Immature natural killer cell (primary cell): Measurements from ENCODE around the gene SERINC5. TPM values are rescaled to one million over a fixed set of nuclear protein-coding genes. Genes with fewer than 3 reads are reported as not detected.
A peak's percentile ranks its signal among the peaks of the same experiment; 100 is the strongest.

ENCODE experiments used
- DNase-seq, 3 donors: peaks; one replicate each; pipeline ENCODE4 v3.0.0; 2022; ENCODE audit warnings: mixed read lengths in 1 of 3
- H3K27ac Mint-ChIP-seq, 6 donors: one replicate each; pipeline ENCODE4 v1.8.0; 2020; ENCODE audit warnings: mixed read lengths in 6 of 6, mild to moderate bottlenecking in 5 of 6, inconsistent platforms in 4 of 6, moderate library complexity in 3 of 6
- H3K27me3 Mint-ChIP-seq, 3 donors: one replicate each; pipeline ENCODE4 v1.8.0; 2020 to 2021; ENCODE audit warnings: low read depth in 3 of 3, mild to moderate bottlenecking in 3 of 3, mixed read lengths in 3 of 3, moderate library complexity in 3 of 3, inconsistent platforms in 1 of 3
- H3K36me3 Mint-ChIP-seq, 3 donors: one replicate each; pipeline ENCODE4 v1.8.0; 2020; ENCODE audit warnings: mixed read lengths in 3 of 3, inconsistent platforms in 2 of 3, mild to moderate bottlenecking in 2 of 3
- H3K4me1 Mint-ChIP-seq, 2 donors: one replicate each; pipeline ENCODE4 v1.8.0; 2020; ENCODE audit warnings: inconsistent platforms in 2 of 2, mild to moderate bottlenecking in 2 of 2, mixed read lengths in 2 of 2, moderate library complexity in 1 of 2
- H3K4me3 Mint-ChIP-seq, 5 donors: one replicate each; pipeline ENCODE4 v1.8.0; 2020; ENCODE audit warnings: mild to moderate bottlenecking in 5 of 5, mixed read lengths in 5 of 5, inconsistent platforms in 3 of 5, moderate library complexity in 3 of 5
- H3K9me3 Mint-ChIP-seq, 6 donors: one replicate each; pipeline ENCODE4 v1.8.0; 2020; ENCODE audit warnings: mild to moderate bottlenecking in 6 of 6, mixed read lengths in 6 of 6, inconsistent platforms in 4 of 6, moderate library complexity in 3 of 6
- polyA plus RNA-seq, 3 donors: library from polyadenylated mRNA; unstranded; fragments of 300-500 nt; fragmentation: Illumina TruSeq; gene quantifications; one replicate each; pipeline ENCODE4 v1.2.3, GENCODE V29; 2021

Gene SERINC5
- polyA plus RNA-seq, 3 donors from 2014 or later, result 0.69 to 2.3 (median 1.1) TPM

GRCh38 chr5:80246995-80247729 is 8.7 kb downstream of the SERINC5 start:
- no peak overlapping the region for H3K4me3 Mint-ChIP-seq
- peaks cover 0 to 3% (median 2%) of the 10 kb centered on the region in 3 donors for H3K27me3 Mint-ChIP-seq
- no peak overlapping the region for H3K27ac Mint-ChIP-seq
- H3K9me3 Mint-ChIP-seq, result peaks cover 0 to 7% (median 6%) of the 10 kb centered on the region in 6 donors
- peaks cover 0 to 3% of the 10 kb centered on the region in 2 donors for H3K4me1 Mint-ChIP-seq
- DNase-seq, result no peak
- peaks cover 6 to 9% (median 6%) of the 10 kb centered on the region in 3 donors for H3K36me3 Mint-ChIP-seq

DNA sequence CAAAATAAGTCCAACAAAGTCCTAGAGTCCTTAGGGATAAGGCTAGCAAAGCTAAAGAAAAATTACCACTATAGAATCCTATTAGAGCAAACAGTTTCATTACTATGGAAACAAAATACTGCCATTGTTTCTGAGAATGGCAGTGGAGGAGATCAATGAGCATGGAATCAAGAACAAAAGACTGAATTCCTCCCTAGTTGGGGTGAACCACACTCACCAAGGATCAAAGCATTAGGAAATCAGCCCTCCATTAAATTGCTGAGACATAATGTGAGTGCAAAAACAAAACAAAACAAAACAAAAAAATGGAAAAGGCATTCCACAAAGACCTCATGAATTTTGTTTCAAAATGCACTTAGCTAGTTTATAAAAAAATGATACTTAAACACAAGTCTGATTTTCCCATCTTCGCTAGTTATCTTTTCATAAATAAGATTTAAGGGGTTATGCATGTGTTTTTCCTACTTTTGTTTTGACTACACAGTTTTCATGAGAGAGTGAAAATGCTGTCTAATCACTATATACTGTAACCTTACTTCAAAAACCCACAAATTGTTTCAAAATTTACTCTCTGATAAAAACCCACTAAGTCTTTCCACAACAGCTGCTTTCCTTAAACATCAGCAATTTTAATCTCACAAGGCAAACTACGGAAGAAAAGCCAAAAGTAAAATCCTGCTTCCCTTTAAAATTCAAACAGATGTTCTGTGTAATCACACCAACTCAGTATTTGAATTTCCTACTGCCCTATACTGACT is 9.7 kb downstream of the SERINC5 start:
- DNase-seq, result no peak
- no peak overlapping the region for H3K4me3 Mint-ChIP-seq
- peaks cover 13 to 17% (median 15%) of the 10 kb centered on the region in 3 donors for H3K36me3 Mint-ChIP-seq
- H3K4me1 Mint-ChIP-seq, result peaks cover 0 to 3% of the 10 kb centered on the region in 2 donors
- peaks cover 7 to 15% (median 11%) of the 10 kb centered on the region in 6 donors for H3K9me3 Mint-ChIP-seq
- peaks cover 0 to 4% (median 2%) of the 10 kb centered on the region in 3 donors for H3K27me3 Mint-ChIP-seq
- no peak overlapping the region for H3K27ac Mint-ChIP-seq

DNA sequence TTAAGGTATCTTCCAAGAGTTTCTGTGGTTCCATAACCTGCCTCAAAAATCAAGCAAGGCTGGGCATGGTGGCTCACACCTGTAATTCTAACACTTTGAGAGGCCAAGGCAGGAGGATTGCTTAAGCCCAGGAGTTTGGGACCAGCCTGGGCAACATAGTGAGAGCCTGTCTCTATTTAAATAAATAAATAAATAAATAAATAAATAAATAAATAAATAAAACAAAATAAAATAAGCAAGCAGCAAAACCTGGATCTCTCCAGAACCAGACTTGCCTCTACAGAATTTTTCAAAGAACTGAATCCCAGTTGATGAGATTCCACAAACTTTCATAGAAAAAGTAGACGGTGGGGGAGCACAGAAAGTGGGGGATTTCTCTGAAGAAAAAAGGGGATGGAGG is 12.3 kb downstream of the SERINC5 start:
- no peak overlapping the region for H3K4me3 Mint-ChIP-seq
- H3K9me3 Mint-ChIP-seq, result peaks cover 7 to 15% (median 11%) of the 10 kb centered on the region in 6 donors
- peaks cover 2 to 5% (median 4%) of the 10 kb centered on the region in 3 donors for H3K27me3 Mint-ChIP-seq
- no peak for DNase-seq
- peaks cover 13 to 20% (median 16%) of the 10 kb centered on the region in 3 donors for H3K36me3 Mint-ChIP-seq
- peaks cover 3 to 7% of the 10 kb centered on the region in 2 donors for H3K4me1 Mint-ChIP-seq
- H3K27ac Mint-ChIP-seq, result no peak overlapping the region

- H3K36me3 Mint-ChIP-seq, result peaks cover 13 to 20% (median 16%) of the 10 kb centered on the region in 3 donors
- H3K27ac Mint-ChIP-seq, result no peak overlapping the region
- H3K9me3 Mint-ChIP-seq, result peaks cover 7 to 15% (median 11%) of the 10 kb centered on the region in 6 donors
- no peak overlapping the region for H3K4me3 Mint-ChIP-seq
- no peak for DNase-seq
- H3K4me1 Mint-ChIP-seq, result peaks cover 3 to 7% of the 10 kb centered on the region in 2 donors
- peaks cover 2 to 5% (median 4%) of the 10 kb centered on the region in 3 donors for H3K27me3 Mint-ChIP-seq
Measured at GRCh38 chr5:80242849-80243248, 13.0 kb downstream of the SERINC5 start.

- Mint-ChIP-seq H3K4me1 (peaks cover 0 to 7% of the 10 kb centered on the region in 2 donors), H3K9me3 (peaks cover 7 to 15% (median 11%) of the 10 kb centered on the region in 6 donors), H3K27ac (no peak overlapping the region), H3K27me3 (peaks cover 2 to 5% (median 4%) of the 10 kb centered on the region in 3 donors), H3K36me3 (peaks cover 13 to 20% (median 20%) of the 10 kb centered on the region in 3 donors), H3K4me3 (no peak overlapping the region)
- DNase-seq, result no peak
Measured at GRCh38 chr5:80240368-80240986, 15.4 kb downstream of the SERINC5 start.

GRCh38 chr5:80239680-80240367 is 16.0 kb downstream of the SERINC5 start:
- H3K36me3 Mint-ChIP-seq, result peaks cover 13 to 20% (median 18%) of the 10 kb centered on the region in 3 donors
- H3K4me1 Mint-ChIP-seq, result peaks cover 2 to 9% of the 10 kb centered on the region in 2 donors
- H3K27me3 Mint-ChIP-seq, result peaks cover 2 to 5% (median 2%) of the 10 kb centered on the region in 3 donors
- H3K4me3 Mint-ChIP-seq, result no peak overlapping the region
- no peak for DNase-seq
- H3K27ac Mint-ChIP-seq, result no peak overlapping the region
- H3K9me3 Mint-ChIP-seq, result peaks cover 7 to 15% (median 11%) of the 10 kb centered on the region in 6 donors

GRCh38 chr5:80238778-80239679 is 16.8 kb downstream of the SERINC5 start:
- H3K27ac Mint-ChIP-seq, result no peak overlapping the region
- peaks cover 7 to 15% (median 11%) of the 10 kb centered on the region in 6 donors for H3K9me3 Mint-ChIP-seq
- peaks cover 10 to 17% of the 10 kb centered on the region in 2 donors for H3K4me1 Mint-ChIP-seq
- no peak overlapping the region for H3K4me3 Mint-ChIP-seq
- no peak for DNase-seq
- peaks cover 13 to 20% (median 18%) of the 10 kb centered on the region in 3 donors for H3K36me3 Mint-ChIP-seq
- H3K27me3 Mint-ChIP-seq, result peaks cover 2 to 5% (median 2%) of the 10 kb centered on the region in 3 donors

- H3K27ac Mint-ChIP-seq, result no peak overlapping the region
- peaks cover 1 to 5% (median 2%) of the 10 kb centered on the region in 3 donors for H3K27me3 Mint-ChIP-seq
- H3K36me3 Mint-ChIP-seq, result peaks cover 11 to 17% (median 15%) of the 10 kb centered on the region in 3 donors
- H3K9me3 Mint-ChIP-seq, result peaks cover 4 to 12% (median 9%) of the 10 kb centered on the region in 6 donors
- DNase-seq, result no peak
- H3K4me1 Mint-ChIP-seq, result peaks cover 12 to 19% of the 10 kb centered on the region in 2 donors
- no peak overlapping the region for H3K4me3 Mint-ChIP-seq
Measured at GRCh38 chr5:80238097-80238496, 17.8 kb downstream of the SERINC5 start.

DNA sequence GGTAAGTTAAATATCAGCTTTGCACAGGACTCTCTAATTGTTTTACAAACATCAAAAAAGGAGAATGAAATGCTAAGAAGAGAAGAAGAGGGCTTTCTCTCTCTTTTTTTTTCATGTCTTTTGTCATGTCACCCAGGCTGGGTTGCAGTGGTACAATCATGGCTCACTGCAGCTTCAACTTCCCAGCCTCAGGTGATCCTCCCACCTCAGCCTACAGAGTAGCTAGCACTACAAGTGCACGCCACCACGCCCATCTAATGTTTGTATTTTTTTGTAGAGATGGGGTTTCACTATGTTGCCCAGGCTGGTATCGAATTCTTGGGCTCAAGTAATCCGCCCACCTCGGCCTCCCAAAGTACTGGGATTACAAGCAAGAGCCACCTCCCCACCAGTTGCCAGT is 18.6 kb downstream of the SERINC5 start:
- peaks cover 0 to 9% (median 7%) of the 10 kb centered on the region in 6 donors for H3K9me3 Mint-ChIP-seq
- H3K27ac Mint-ChIP-seq, result no peak overlapping the region
- H3K27me3 Mint-ChIP-seq, result peaks cover 0 to 5% (median 2%) of the 10 kb centered on the region in 3 donors
- H3K36me3 Mint-ChIP-seq, result peaks cover 7 to 14% (median 12%) of the 10 kb centered on the region in 3 donors
- H3K4me3 Mint-ChIP-seq, result no peak overlapping the region
- peaks cover 12 to 19% of the 10 kb centered on the region in 2 donors for H3K4me1 Mint-ChIP-seq
- DNase-seq, result no peak

DNA sequence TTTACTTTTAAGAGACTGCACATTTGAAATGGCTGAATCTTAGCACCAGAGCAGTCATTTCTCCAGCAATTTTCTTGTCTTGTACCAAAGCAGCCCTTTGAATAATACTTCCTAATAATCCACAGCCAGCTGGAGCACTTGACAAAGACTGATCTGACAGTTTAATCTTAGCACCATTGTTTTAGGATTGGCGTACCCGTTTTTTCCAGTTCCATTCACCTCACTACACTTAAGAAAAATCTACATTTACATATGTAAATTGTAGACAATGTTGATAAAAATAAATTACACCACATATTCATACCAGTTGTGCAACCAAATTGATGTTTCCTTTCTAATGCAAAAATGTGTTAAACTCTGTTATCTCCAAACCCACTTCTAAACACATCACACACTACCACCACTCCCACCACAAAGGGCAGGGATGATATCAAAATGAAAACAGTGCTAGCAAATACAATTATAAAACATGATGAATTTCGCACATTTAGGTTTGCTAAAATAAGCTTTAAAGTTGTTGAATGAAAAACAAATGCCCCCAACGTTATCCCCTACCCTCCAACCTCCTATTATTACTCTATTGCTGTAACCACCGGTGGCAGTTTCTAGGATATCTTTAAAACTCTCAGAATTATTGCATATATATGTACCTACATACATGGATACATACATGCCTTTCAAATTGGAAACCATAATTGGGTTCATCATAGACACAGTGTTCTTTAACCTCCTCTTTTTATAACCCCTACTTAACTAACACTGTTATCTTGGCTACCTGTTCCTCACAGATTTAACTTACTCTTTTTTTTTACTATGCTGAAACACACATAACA is 21.5 kb downstream of the SERINC5 start:
- DNase-seq, result no peak
- Mint-ChIP-seq H3K27me3 (peaks cover 0 to 2% (median 2%) of the 10 kb centered on the region in 3 donors), H3K9me3 (no peaks in the 10 kb centered on the region), H3K36me3 (peaks cover 0 to 4% (median 0%) of the 10 kb centered on the region in 3 donors), H3K27ac (peak overlapping the region in 3 of 6 donors; percentile 3 to 24 (median 12)), H3K4me3 (peak overlapping the region in 1 of 5 donors; percentile 67), H3K4me1 (peaks cover 13 to 18% of the 10 kb centered on the region in 2 donors)

GRCh38 chr5:80231693-80232092 is 24.2 kb downstream of the SERINC5 start:
- Mint-ChIP-seq H3K9me3 (no peaks in the 10 kb centered on the region), H3K4me1 (peaks cover 12 to 13% of the 10 kb centered on the region in 2 donors), H3K36me3 (peaks cover 0 to 4% (median 0%) of the 10 kb centered on the region in 3 donors), H3K27me3 (peaks cover 0 to 3% (median 0%) of the 10 kb centered on the region in 3 donors), H3K4me3 (no peak overlapping the region), H3K27ac (peak overlapping the region in 1 of 6 donors; percentile 13)
- DNase-seq, result no peak
